Thoracic aorta (tissue), 2 donors: ENCODE data around the gene OR4A47. TPM values are rescaled to one million over a fixed set of nuclear protein-coding genes. Genes with fewer than 3 reads are reported as not detected.
"Not testable (repeated sequence)": the region's sequence is repeated elsewhere in the genome, so short reads cannot be mapped to it uniquely, and the experiment has no call there.

ENCODE experiments used
- ATAC-seq: fragments of 150-250 bp; one replicate; pipeline ENCODE4 v1.8.0; 2017; ENCODE audit warnings: low read depth; ENCODE audit not compliant: insufficient number of reproducible peaks, low FRiP score
- DNase-seq: peaks from one replicate; pipeline ENCODE4 v3.0.0-alpha.2; 2020; ENCODE audit warnings: low spot score
- H3K27ac ChIP-seq, 2 donors: fragments of 200-600 bp; sonication (generic); 1 replicate in 1 of 2; 2 replicates in 1 of 2; pipeline ENCODE4 v1.5.1; 2016; ENCODE audit warnings: mild to moderate bottlenecking in 2 of 2, moderate library complexity in 2 of 2
- H3K27me3 ChIP-seq: fragments of 200-600 bp; sonication (generic); replicated peaks from 2 replicates; pipeline ENCODE4 v1.6.0; 2016; ENCODE audit warnings: mild to moderate bottlenecking; ENCODE audit not compliant: insufficient read depth
- H3K36me3 ChIP-seq: fragments of 200-600 bp; sonication (generic); one replicate; pipeline ENCODE4 v1.5.1; 2016
- H3K4me1 ChIP-seq, 2 donors: fragments of 200-600 bp; sonication (generic); 1 replicate in 1 of 2; 2 replicates in 1 of 2; pipeline versions ENCODE4 v1.5.1 to v1.6.0; 2016; ENCODE audit warnings: low read depth in 2 of 2, mild to moderate bottlenecking in 1 of 2; ENCODE audit not compliant: control insufficient read depth in 1 of 2
- H3K4me3 ChIP-seq: fragments of 200-600 bp; sonication (generic); 2 replicates; pipeline ENCODE4 v1.5.1; 2016; ENCODE audit warnings: mild to moderate bottlenecking
- H3K9me3 ChIP-seq: fragments of 200-600 bp; sonication (generic); 2 replicates; pipeline ENCODE4 v1.5.1; 2016
- CTCF ChIP-seq: fragments of 200-600 bp; sonication (generic); IDR thresholded peaks from one replicate; pipeline ENCODE4 v1.5.1; 2019; ENCODE audit warnings: antibody characterized with exemption
- total RNA-seq, 2 donors: library from RNA; depleted of rRNA; stranded (reverse); fragments of >200 nt; gene quantifications; one replicate each; pipeline versions ENCODE4 v1.1.0 to v1.2.3, GENCODE V29; 2016

OR4A47 gene
- total RNA-seq: not detected

- not testable (repeated sequence) for H3K36me3 ChIP-seq, H3K9me3 ChIP-seq, H3K4me3 ChIP-seq, ATAC-seq, H3K27ac ChIP-seq, H3K4me1 ChIP-seq, H3K27me3 ChIP-seq, DNase-seq
Measured at GRCh38 chr11:48488493-48488892, at the start of gene OR4A47. Gene OR4A47, plus strand, starts transcription at chr11:48488793. Its CDS starts 0 bp downstream, at chr11:48488793.

GRCh38 chr11:48455909-48456308 is 32.7 kb upstream of the OR4A47 start:
- H3K27ac ChIP-seq, H3K9me3 ChIP-seq, H3K36me3 ChIP-seq, H3K4me3 ChIP-seq, H3K4me1 ChIP-seq, DNase-seq, ATAC-seq, H3K27me3 ChIP-seq: not testable (repeated sequence)

- H3K27me3 ChIP-seq, ATAC-seq, H3K4me1 ChIP-seq, H3K27ac ChIP-seq, DNase-seq, H3K9me3 ChIP-seq, H3K36me3 ChIP-seq, H3K4me3 ChIP-seq: not testable (repeated sequence)
Measured at GRCh38 chr11:48473966-48474365, 14.6 kb upstream of the OR4A47 start.

- not testable (repeated sequence) for H3K36me3 ChIP-seq, H3K27me3 ChIP-seq, H3K9me3 ChIP-seq, DNase-seq, H3K4me3 ChIP-seq, H3K27ac ChIP-seq, H3K4me1 ChIP-seq, ATAC-seq
Measured at GRCh38 chr11:48474703-48475102, 13.9 kb upstream of the OR4A47 start.

GRCh38 chr11:48506169-48506568 is 17.6 kb downstream of the OR4A47 start:
- not testable (repeated sequence) for ATAC-seq, H3K4me1 ChIP-seq, H3K27ac ChIP-seq, H3K4me3 ChIP-seq, H3K36me3 ChIP-seq, DNase-seq, H3K27me3 ChIP-seq, H3K9me3 ChIP-seq

- ATAC-seq (no peak), DNase-seq (no peak)
- Histone ChIP-seq H3K27ac (no peak overlapping the region), H3K27me3 (no peaks in the 10 kb centered on the region), H3K4me1 (no peaks in the 10 kb centered on the region), H3K36me3 (no peaks in the 10 kb centered on the region), H3K4me3 (no peak overlapping the region), H3K9me3 (no peaks in the 10 kb centered on the region)
- TF ChIP-seq CTCF: no peak
Measured at GRCh38 chr11:48538991-48539390, 50.4 kb downstream of the OR4A47 start.

Other genes with a start within 250 kb of the OR4A47 start
- not detected for gene OR4X2, start 243.7 kb upstream of the OR4A47 start, total RNA-seq
- not detected for gene OR4X1, start 224.9 kb upstream of the OR4A47 start, total RNA-seq
- not detected for gene OR4S1, start 182.6 kb upstream of the OR4A47 start, total RNA-seq
- gene OR4C3, start 163.9 kb upstream of the OR4A47 start, total RNA-seq: not detected
- gene OR4C5, start 122.3 kb upstream of the OR4A47 start, total RNA-seq: not detected